AG09319 (cell line): ENCODE results near the gene RIPOR2.

Experiments
- DNase-seq: peaks from one replicate; pipeline ENCODE4 v3.0.0-alpha.2; 2010; ENCODE audit warnings: low read depth; ENCODE audit errors: extremely low read depth
- CTCF ChIP-seq: IDR thresholded peaks from 2 replicates; pipeline ENCODE4 v1.5.1; 2011; ENCODE audit warnings: low read depth, mild to moderate bottlenecking, inconsistent platforms, low read length, moderate library complexity

Gene RIPOR2

GRCh38 chr6:24844903-24845302, 90.9 kb downstream of the RIPOR2 start:
- no peak for DNase-seq
- TF ChIP-seq CTCF = no peak

- no peak for TF ChIP-seq CTCF
- no peak for DNase-seq
These were observed 91.7 kb downstream of the RIPOR2 start for GRCh38 chr6:24844061-24844460.

GRCh38 chr6:24840187-24840586, 95.6 kb downstream of the RIPOR2 start:
- no peak for TF ChIP-seq CTCF
- DNase-seq = no peak

- DNase-seq = no peak
- no peak for TF ChIP-seq CTCF
These were observed 96.8 kb downstream of the RIPOR2 start for GRCh38 chr6:24838994-24839393.

- no peak for DNase-seq
- no peak for TF ChIP-seq CTCF
These were observed 97.7 kb downstream of the RIPOR2 start for GRCh38 chr6:24838081-24838480.

GRCh38 chr6:24836109-24836508, 99.7 kb downstream of the RIPOR2 start:
- no peak for TF ChIP-seq CTCF
- DNase-seq = no peak

GRCh38 chr6:24833711-24834386, 101.9 kb downstream of the RIPOR2 start:
- no peak for TF ChIP-seq CTCF
- DNase-seq = no peak
